ENCODE data around the gene APH1B. TPM values are rescaled to one million over a fixed set of nuclear protein-coding genes. Genes with fewer than 3 reads are reported as not detected.
"Not testable (repeated sequence)": the region's sequence is repeated elsewhere in the genome, so short reads cannot be mapped to it uniquely, and the experiment has no call there.

Gene APH1B
- total RNA-seq, 1 donor from 2014 or later: 6.2 TPM

DNA sequence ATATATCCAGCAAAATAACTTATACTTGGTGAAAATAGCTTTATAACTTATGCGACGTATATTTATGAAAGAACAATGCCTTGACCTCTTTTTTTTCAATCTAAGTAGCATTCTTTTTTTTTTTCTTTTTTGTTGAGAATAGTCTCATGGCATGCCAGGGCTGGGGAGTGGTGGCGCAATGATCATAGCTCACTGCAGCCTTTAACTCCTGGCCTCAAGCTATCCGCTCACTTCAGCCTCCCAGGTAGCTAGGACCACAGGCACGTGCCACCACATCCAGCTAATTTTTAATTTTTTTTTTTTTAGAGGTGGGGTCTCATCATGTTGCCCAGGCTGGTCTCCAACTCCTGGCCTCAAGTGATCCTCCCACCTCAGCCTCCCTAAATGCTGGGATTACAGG lies 44.5 kb upstream of the APH1B start:
- no peak overlapping the region for H3K4me3 ChIP-seq
- H3K27ac ChIP-seq (replicated peaks): peak overlapping the region; percentile 66
- H3K4me1 ChIP-seq: peaks cover 49% of the 10 kb centered on the region
- intact Hi-C loops (cut with micrococcal nuclease): no loop called here
- no peaks in the 10 kb centered on the region for H3K27me3 ChIP-seq (ENCODE audit: low read depth)
- TF ChIP-seq, protein P1, sequence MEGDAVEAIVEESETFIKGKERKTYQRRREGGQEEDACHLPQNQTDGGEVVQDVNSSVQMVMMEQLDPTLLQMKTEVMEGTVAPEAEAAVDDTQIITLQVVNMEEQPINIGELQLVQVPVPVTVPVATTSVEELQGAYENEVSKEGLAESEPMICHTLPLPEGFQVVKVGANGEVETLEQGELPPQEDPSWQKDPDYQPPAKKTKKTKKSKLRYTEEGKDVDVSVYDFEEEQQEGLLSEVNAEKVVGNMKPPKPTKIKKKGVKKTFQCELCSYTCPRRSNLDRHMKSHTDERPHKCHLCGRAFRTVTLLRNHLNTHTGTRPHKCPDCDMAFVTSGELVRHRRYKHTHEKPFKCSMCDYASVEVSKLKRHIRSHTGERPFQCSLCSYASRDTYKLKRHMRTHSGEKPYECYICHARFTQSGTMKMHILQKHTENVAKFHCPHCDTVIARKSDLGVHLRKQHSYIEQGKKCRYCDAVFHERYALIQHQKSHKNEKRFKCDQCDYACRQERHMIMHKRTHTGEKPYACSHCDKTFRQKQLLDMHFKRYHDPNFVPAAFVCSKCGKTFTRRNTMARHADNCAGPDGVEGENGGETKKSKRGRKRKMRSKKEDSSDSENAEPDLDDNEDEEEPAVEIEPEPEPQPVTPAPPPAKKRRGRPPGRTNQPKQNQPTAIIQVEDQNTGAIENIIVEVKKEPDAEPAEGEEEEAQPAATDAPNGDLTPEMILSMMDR (IDR thresholded peaks at IDR 0.05; ENCODE audit: borderline replicate concordance): no peak
- no peak for DNase-seq
- no peaks in the 10 kb centered on the region for H3K36me3 ChIP-seq
- no peaks in the 10 kb centered on the region for H3K9me3 ChIP-seq (replicated peaks)

DNA sequence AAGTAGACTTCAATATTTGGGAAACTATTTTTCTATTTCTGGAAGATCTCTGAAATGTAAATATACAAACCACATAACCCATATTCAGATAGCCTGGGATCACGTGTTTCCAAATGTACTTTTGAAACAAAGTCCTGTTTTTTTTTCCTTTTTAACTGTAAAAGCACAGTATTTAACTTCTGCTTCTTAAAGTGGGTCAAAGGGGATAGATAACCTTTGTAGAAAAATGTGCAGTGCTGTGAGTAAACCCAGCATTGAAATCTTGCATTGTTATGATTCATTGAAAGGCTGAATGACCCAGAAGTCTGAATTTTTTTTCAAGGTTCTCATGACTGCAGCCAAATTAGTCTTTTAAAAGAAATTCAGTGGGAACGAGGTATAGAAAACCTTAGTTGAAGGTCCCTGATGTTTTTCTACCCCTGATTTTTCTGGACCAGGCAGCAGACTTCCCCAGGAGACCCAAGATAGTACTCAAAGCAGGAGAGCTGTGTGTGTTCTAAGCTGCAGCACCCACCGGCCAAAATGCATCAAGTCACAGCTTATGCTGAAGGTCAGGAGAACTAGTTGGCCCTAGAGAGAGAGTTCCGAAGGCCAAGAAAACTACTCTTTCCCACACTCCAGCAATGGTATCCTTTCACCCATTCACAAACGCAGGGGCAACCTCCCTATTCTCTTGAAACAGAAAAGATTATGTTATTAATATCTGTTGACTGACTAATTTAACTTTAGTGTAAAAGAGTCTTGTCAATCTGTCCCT lies 43.6 kb upstream of the APH1B start:
- Histone ChIP-seq H3K27ac (replicated peaks) (peak overlapping the region; percentile 66), H3K4me3 (no peak overlapping the region)
- no peak for DNase-seq

DNA sequence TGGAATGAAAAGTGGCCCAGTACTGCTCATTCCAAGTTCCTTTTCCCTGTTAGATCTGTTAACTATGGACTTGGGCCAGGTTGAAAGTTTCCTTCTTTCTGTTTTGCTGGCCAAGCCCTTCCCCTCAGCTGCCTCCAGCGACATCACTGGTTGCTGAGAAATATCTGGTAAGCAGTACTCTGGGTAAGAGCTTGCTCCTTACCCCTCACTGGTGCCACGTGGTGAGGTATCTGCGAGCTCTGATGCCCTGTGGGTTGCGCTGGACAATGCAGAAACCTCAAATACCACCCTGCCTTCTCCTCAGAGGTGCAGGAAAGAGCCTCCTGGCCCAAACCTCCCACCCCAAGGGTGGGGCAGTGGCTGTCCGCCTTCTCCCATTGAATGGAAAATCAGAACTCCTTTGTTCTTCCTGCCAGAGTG lies 42.9 kb upstream of the APH1B start:
- Histone ChIP-seq H3K4me1 (peaks cover 63% of the 10 kb centered on the region), H3K27ac (replicated peaks) (peak overlapping the region; percentile 66), H3K27me3 (ENCODE audit: low read depth) (no peaks in the 10 kb centered on the region), H3K9me3 (replicated peaks) (no peaks in the 10 kb centered on the region), H3K4me3 (no peak overlapping the region), H3K36me3 (no peaks in the 10 kb centered on the region)
- DNase-seq: peak; percentile 49
- intact Hi-C loops (cut with micrococcal nuclease): no loop called here
- TF ChIP-seq, protein P1 (IDR thresholded peaks at IDR 0.05; ENCODE audit: borderline replicate concordance): no peak

More for the DNA sequence above, 43.6 kb upstream of the APH1B start:
- intact Hi-C loops (cut with micrococcal nuclease): no loop called here
- Histone ChIP-seq H3K4me1 (peaks cover 56% of the 10 kb centered on the region), H3K27me3 (ENCODE audit: low read depth) (no peaks in the 10 kb centered on the region), H3K9me3 (replicated peaks) (no peaks in the 10 kb centered on the region), H3K36me3 (no peaks in the 10 kb centered on the region)
- TF ChIP-seq, protein P1 (IDR thresholded peaks at IDR 0.05; ENCODE audit: borderline replicate concordance): no peak

DNA sequence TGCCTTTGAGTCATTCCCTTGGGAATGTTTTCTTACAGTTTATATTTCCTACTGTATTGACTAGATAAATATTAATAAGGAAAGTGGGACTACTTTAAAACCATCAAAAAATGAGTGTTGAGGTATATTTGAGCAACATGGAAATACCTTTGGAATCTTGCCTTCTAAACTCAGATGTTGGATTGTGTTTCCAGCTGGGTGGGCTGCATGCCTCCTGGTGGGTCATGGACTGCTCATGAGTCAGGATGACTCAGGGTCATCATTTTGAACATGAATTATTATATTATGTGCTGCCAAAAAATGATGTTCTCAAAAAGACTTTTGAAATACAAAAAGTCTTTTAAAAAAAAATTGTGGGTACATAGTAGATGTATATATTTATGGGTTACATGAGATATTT lies 41.1 kb upstream of the APH1B start:
- Histone ChIP-seq H3K27ac (replicated peaks) (no peak overlapping the region), H3K9me3 (replicated peaks) (no peaks in the 10 kb centered on the region), H3K4me1 (peaks cover 63% of the 10 kb centered on the region), H3K36me3 (no peaks in the 10 kb centered on the region), H3K4me3 (no peak overlapping the region), H3K27me3 (ENCODE audit: low read depth) (no peaks in the 10 kb centered on the region)
- no peak for DNase-seq
- TF ChIP-seq, protein P1 (IDR thresholded peaks at IDR 0.05; ENCODE audit: borderline replicate concordance): no peak
- intact Hi-C loops (cut with micrococcal nuclease): no loop called here

DNA sequence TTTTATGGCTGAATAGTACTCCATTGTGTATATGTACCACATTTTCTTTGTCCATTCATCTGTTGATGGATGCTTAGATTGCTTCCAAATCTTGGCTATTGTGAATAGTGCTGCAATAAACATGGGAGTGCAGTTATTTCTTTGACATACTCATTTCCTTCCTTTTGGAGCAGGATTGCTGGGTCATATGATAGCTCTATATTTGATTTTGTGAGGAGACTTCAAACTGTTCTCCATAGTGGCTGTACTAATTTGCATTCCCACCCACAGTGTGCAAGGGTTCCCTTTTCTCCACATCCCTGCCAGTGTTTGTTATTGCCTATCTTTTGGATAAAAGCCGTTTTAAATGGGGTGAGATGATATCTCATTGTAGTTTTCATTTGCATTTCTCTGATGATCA lies 40.3 kb upstream of the APH1B start:
- DNase-seq: not testable (repeated sequence)

DNA sequence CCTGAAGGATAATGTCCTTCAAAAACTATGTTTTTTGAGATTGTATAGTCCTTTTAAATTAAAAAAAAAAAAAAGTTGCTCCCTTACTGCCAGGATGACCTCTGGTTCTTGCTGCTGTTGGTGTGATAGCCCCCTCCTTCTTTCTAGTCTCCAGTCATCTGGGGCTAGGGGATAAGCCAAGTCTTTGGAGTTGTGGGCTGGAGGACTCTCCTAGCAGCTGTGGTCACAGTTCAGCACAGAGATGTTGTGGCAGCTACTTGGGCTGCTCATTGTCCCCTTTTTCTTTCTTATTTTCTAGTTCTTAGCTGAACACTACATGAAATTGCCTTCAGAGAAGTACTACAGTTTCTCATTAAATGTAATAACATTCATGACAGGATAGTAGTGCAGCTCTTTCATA lies 39.2 kb upstream of the APH1B start:
- Histone ChIP-seq H3K36me3 (no peaks in the 10 kb centered on the region), H3K9me3 (replicated peaks) (no peaks in the 10 kb centered on the region), H3K27ac (replicated peaks) (peak overlapping the region; percentile 42), H3K4me3 (no peak overlapping the region), H3K4me1 (peaks cover 55% of the 10 kb centered on the region), H3K27me3 (ENCODE audit: low read depth) (no peaks in the 10 kb centered on the region)
- no peak for DNase-seq
- TF ChIP-seq, protein P1 (IDR thresholded peaks at IDR 0.05; ENCODE audit: borderline replicate concordance): no peak
- intact Hi-C loops (cut with micrococcal nuclease): no loop called here

More for the DNA sequence above, 40.3 kb upstream of the APH1B start:
- H3K27ac ChIP-seq (replicated peaks); H3K9me3 ChIP-seq (replicated peaks); H3K36me3 ChIP-seq; intact Hi-C loops (cut with micrococcal nuclease); H3K27me3 ChIP-seq (ENCODE audit: low read depth); H3K4me3 ChIP-seq: not testable (repeated sequence)
- peaks cover 63% of the 10 kb centered on the region for H3K4me1 ChIP-seq

Data from left ventricle myocardium inferior (tissue), 1 donor.